RWPE1 (cell line): ENCODE measurements around the gene ZNF763.
"Not testable (repeated sequence)": the region's sequence is repeated elsewhere in the genome, so short reads cannot be mapped to it uniquely, and the experiment has no call there.

Experiments used
- CTCF ChIA-PET: fragments of 350-600 bp; sonication (Branson Sonifier 250); formaldehyde crosslinking; extraction: SDS; loops from one replicate; lab custom pipeline; 2021; lab: Yijun Ruan, JAX
- POLR2A ChIA-PET: fragments of 400-600 bp; formaldehyde crosslinking; extraction: SDS; loops from one replicate; lab custom pipeline; 2020; ENCODE audit warnings: antibody characterized with exemption; ENCODE audit not compliant: low non-redundant PET; lab: Yijun Ruan, JAX
- DNase-seq: peaks from one replicate; pipeline ENCODE4 v3.0.0; 2012; ENCODE audit warnings: low spot score
- H3K27ac ChIP-seq: fragments of 450-650 bp; 2 replicates; pipeline ENCODE4 v1.5.1; 2017
- TF ChIP-seq, protein P1 (sequence below): fragments of 450-650 bp; conservative IDR thresholded peaks from 2 replicates; pipeline ENCODE4 v1.5.1; 2017; ENCODE audit warnings: low read depth, mild to moderate bottlenecking

ZNF763 gene

DNA sequence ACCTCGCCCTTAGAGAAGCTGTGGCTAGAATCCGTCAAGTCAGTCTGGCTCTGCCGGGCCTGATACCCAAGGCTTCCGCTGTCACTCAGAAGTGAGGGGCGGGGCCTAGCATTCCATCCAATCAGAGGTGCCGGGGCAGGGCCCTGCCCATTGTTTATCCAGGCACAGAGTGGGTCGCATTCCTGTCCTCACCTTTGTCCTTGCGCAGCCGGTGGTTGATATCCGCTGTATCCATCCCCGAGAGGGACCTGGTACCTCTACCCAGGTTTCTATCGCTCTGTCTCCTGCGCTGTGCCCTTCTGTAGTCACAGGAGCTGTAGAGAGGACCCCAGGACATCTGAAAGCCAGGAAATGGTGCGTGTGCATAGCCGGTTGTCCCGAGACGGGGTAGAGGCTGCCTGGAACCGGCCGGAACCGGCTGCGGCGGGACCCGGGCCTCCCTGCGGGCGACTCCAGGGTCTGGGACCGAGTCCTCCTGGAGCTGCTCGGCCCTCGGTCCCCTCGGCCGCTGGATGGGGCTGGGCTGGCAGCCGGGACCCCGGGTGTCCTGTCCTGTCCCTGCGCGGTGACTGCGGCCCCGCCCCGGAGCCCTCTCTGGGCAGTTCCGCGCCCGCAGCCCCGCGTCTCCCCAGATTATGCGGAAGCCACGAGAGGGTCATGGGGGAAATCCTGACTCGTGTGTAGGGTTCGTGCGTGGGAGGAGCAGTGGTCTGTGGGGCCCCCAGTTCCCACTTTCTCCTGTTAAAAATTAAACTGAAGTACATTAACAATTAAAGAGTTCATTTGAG is at the start of gene ZNF763:
Gene ZNF763 (plus strand): TSS at position 183 of the 788 bp plus-strand sequence. CDS start 169 bp downstream, at position 352.
- peak; percentile 83 for DNase-seq
- ChIA-PET POLR2A (no interaction called here), CTCF (interaction anchor here (0.6 to 0.7 kb wide), 4 partner anchors 26 to 603 kb away, joined by 3 to 6 read pairs (median 4); no protein-coding TSS in a partner anchor)
- TF ChIP-seq, protein P1, sequence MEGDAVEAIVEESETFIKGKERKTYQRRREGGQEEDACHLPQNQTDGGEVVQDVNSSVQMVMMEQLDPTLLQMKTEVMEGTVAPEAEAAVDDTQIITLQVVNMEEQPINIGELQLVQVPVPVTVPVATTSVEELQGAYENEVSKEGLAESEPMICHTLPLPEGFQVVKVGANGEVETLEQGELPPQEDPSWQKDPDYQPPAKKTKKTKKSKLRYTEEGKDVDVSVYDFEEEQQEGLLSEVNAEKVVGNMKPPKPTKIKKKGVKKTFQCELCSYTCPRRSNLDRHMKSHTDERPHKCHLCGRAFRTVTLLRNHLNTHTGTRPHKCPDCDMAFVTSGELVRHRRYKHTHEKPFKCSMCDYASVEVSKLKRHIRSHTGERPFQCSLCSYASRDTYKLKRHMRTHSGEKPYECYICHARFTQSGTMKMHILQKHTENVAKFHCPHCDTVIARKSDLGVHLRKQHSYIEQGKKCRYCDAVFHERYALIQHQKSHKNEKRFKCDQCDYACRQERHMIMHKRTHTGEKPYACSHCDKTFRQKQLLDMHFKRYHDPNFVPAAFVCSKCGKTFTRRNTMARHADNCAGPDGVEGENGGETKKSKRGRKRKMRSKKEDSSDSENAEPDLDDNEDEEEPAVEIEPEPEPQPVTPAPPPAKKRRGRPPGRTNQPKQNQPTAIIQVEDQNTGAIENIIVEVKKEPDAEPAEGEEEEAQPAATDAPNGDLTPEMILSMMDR, result no peak
- H3K27ac ChIP-seq, result peak within 1 kb of the TSS; percentile 86

- no peak for DNase-seq
- POLR2A ChIA-PET, result interaction anchor here (0.6 kb wide), 1 partner anchor 378 kb away, joined by 3 read pairs; no protein-coding TSS in a partner anchor
- TF ChIP-seq, protein P1, result no peak
- CTCF ChIA-PET, result interaction anchor here (0.6 kb wide), 2 partner anchors 60 to 125 kb away, joined by 3 to 4 read pairs; no protein-coding TSS in a partner anchor
- H3K27ac ChIP-seq, result no peak overlapping the region
Observed at GRCh38 chr19:11921852-11922495, 42.9 kb upstream of the ZNF763 start.

DNA sequence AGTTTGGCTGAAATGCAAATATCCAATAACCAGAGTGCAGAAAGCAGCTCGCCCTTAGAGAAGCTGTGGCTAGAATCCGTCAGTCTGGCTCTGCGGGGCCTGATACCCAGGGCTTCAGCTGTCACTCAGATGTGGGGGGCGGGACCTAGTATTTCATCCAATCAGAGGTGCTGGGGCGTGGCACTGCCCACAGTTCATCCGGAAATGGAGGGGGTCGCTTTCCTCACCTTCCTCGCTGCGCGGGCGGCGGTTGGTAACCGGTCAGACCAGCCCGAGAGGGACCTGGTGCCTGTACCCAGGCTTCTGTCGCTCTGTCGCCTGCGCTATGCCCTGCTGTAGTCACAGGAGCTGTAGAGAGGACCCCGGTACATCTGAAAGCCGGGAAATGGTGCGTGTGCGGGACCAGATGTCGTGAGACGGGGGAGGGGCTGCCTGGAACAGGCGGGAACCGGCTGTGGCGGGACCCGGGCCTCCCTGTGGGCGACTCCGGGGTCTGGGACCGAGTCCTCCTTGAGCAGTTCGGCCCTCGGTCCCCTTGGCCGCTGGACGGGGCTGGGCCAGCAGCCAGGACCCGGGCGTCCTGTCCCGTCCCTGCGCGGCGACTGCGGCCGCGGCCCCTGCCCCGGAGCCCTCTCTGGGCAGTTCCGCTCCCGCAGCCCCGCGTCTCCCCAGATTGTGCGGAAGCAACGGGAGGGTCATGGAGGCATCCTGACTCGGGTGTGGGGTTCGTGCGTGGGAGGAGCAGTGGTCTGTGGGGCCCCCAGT is 39.8 kb upstream of the ZNF763 start, which contains the start of gene ZNF700:
Gene ZNF700 (plus strand): TSS at position 222 of the 765 bp plus-strand sequence. CDS start 104 bp downstream, at position 326.
- H3K27ac ChIP-seq, result peak within 1 kb of the TSS; percentile 95
- ChIA-PET CTCF (interaction anchor here (0.7 to 2.0 kb wide), 5 partner anchors 63 to 135 kb away, joined by 3 to 14 read pairs (median 6); partner anchors contain the start of gene ZNF491), POLR2A (no interaction called here)
- DNase-seq, result peak; percentile 96
- TF ChIP-seq, protein P1, result no peak

DNA sequence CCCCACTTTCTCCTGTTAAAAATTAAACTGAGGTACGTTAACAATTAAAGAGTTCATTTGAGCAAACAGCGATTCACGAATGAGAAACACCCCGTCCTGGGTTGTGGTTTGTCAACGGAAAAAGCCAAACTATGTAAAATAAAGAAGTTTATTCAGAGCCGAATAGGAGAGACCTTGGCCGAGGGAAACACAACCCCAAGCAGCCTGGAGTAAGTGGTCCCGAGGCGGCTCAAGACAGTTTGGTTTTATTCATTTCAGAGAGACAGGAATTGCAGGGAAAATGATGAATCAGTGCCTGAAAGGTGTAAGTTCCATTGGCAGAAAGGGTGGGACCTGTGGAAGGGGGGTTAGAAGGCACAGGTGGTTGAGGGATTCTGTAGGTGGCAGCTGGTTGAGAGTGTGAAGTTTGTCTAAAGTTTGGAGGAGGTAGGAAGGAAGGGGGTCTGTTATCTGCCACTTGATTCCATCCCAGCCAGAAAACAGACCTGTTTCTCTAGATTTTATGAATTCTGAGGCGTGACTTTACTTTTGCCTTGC is 39.1 kb upstream of the ZNF763 start:
- peak overlapping the region; percentile 95 for H3K27ac ChIP-seq
- POLR2A ChIA-PET, DNase-seq: not testable (repeated sequence)
- CTCF ChIA-PET, result interaction anchor here (0.6 to 0.7 kb wide), 2 partner anchors 134 to 141 kb away, joined by 3 to 4 read pairs; no protein-coding TSS in a partner anchor

- H3K27ac ChIP-seq, result no peak overlapping the region
- POLR2A ChIA-PET, result no interaction called here
- no peak for DNase-seq
- TF ChIP-seq, protein P1, result no peak
- CTCF ChIA-PET, result interaction anchor here (0.7 kb wide), 1 partner anchor 144 kb away, joined by 3 read pairs; no protein-coding TSS in a partner anchor
Observed at GRCh38 chr19:11927227-11927626, 37.6 kb upstream of the ZNF763 start.

DNA sequence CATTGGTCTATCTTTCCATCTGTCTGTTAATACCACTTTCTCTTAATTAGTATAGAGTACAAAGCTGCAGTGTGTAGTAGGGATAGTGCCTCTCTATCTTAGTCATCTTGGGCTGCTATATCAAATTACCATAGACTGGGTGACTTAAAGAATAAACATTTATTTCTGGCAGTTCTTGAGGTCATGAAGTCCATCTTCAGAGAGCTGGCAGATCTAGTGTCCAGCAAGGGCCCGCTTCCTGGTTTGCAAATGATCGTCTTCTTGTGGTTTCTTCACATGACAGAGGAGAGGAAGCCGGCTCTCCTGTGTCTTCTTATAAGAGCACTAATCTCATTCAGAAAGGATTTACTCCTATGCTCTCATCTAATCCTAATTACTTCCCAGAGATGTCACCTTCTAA is 33.8 kb upstream of the ZNF763 start:
- POLR2A ChIA-PET, result no interaction called here
- CTCF ChIA-PET, result interaction anchor here (0.6 kb wide), 1 partner anchor 386 kb away, joined by 3 read pairs; no protein-coding TSS in a partner anchor
- TF ChIP-seq, protein P1, result no peak
- no peak overlapping the region for H3K27ac ChIP-seq
- no peak for DNase-seq
